ENCODE measurements around the gene PNPLA7. TPM values are rescaled to one million over a fixed set of nuclear protein-coding genes. Genes with fewer than 3 reads are reported as not detected.

Gene PNPLA7
- total and polyA plus RNA-seq, 2 donors (not counting 1 experiment from before 2014, with no cell fraction given), result 18.7 to 29.9 TPM

DNA sequence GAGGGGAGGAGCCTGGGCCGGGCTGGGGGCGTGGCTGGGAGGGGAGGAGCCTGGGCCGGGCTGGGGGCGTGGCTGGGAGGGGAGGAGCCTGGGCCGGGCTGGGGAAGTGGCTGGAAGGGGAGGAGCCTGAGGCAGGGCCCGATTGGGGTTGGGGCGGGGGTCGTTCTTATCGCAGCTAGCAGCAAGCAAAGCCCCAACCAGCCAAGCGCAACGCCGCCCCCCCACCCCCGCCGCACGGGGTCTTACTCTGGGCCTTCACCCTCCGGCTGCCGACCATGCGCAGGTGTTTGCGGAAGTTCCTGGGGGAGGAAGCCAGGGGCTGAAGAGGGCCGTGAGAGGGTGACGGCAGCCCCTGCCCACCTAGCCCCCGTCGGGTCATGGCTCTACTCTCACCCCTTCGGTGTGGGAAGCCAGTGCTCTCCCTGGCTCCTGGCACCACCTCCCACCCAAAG, 96.0 kb downstream of the PNPLA7 start:
- H4K20me1 ChIP-seq (ENCODE audit: control insufficient read depth, insufficient read depth, low read length, poor library complexity, severe bottlenecking), result peaks cover 16% of the 10 kb centered on the region
- peak overlapping the region; percentile 79 for H3K27ac Mint-ChIP-seq

DNA sequence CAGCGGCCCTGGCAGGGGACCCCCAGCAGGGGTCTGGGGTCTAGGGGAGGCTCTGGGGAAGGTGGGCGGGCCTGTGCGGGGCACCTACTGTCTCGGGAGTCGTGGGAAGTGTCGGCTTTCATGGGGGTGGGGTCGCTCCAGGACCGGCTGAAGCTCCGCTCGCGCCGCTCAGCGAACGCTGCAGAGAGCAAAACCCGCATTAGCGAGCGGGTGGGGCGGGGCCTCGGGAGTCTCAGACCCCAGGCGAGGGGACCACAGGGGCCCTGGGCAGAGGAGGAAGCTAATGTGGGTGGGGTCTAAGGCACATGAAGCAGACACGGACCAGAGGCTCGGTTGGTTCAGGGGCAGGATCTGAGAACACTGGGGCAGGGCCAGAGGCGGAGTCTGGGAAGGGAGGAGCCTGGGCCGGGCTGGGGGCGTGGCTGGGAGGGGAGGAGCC, 96.5 kb downstream of the PNPLA7 start:
- H3K9me3 Mint-ChIP-seq (ENCODE audit: insufficient read depth), result no peaks in the 10 kb centered on the region
- H3K9ac ChIP-seq (ENCODE audit: low read length), result peak overlapping the region; percentile 49
- no peak overlapping the region for H2AFZ ChIP-seq (ENCODE audit: insufficient read depth, low read depth, low read length, poor library complexity, severe bottlenecking)
- intact Hi-C loops (cut with micrococcal nuclease), result loop anchor here (1.0 to 10.0 kb wide), 3 partner anchors 30 to 659 kb away; partner anchors contain the start of genes CCDC183, EXD3, MRPL41 and NOXA1
- no peaks in the 10 kb centered on the region for H3K27me3 ChIP-seq (replicated peaks in 1 of 4; ENCODE audit: control extremely low read depth in 1 of 4, control insufficient read depth in 3 of 4, insufficient read depth in 4 of 4, low read length in 3 of 4)
- peaks cover 29% of the 10 kb centered on the region for H3K4me1 Mint-ChIP-seq
- peaks cover 0 to 3% of the 10 kb centered on the region in 2 experiments for H3K36me3 ChIP-seq (replicated peaks in 1 of 2; ENCODE audit: control extremely low read depth in 1 of 2, control insufficient read depth in 1 of 2, extremely low read depth in 1 of 2, insufficient read depth in 2 of 2, low read length in 1 of 2)
- H3K4me2 ChIP-seq (replicated peaks; ENCODE audit: low read depth, low read length, poor library complexity, severe bottlenecking), result peak overlapping the region; percentile 91
- 38% methylated on average over 22 of the region's 25 CpGs for WGBS (ENCODE audit: insufficient coverage)
- no peaks in the 10 kb centered on the region for H3K27me3 Mint-ChIP-seq
- peaks cover 0 to 6% (median 0%) of the 10 kb centered on the region in 3 donors for H3K9me3 ChIP-seq (ENCODE audit: control extremely low read depth in 1 of 3, control insufficient read depth in 2 of 3, insufficient read depth in 1 of 3, low read length in 2 of 3)
- no peak for TF ChIP-seq EZH2 (IDR thresholded peaks at IDR 0.05; ENCODE audit: borderline replicate concordance, insufficient read depth, low read depth, low read length, poor library complexity, severe bottlenecking)
- TF ChIP-seq, protein P1, sequence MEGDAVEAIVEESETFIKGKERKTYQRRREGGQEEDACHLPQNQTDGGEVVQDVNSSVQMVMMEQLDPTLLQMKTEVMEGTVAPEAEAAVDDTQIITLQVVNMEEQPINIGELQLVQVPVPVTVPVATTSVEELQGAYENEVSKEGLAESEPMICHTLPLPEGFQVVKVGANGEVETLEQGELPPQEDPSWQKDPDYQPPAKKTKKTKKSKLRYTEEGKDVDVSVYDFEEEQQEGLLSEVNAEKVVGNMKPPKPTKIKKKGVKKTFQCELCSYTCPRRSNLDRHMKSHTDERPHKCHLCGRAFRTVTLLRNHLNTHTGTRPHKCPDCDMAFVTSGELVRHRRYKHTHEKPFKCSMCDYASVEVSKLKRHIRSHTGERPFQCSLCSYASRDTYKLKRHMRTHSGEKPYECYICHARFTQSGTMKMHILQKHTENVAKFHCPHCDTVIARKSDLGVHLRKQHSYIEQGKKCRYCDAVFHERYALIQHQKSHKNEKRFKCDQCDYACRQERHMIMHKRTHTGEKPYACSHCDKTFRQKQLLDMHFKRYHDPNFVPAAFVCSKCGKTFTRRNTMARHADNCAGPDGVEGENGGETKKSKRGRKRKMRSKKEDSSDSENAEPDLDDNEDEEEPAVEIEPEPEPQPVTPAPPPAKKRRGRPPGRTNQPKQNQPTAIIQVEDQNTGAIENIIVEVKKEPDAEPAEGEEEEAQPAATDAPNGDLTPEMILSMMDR (IDR thresholded peaks at IDR 0.05), result no peak
- no peak overlapping the region for H3K27ac ChIP-seq (ENCODE audit: low read length in 2 of 2)
- no peaks in the 10 kb centered on the region for H3K79me2 ChIP-seq (ENCODE audit: control insufficient read depth, insufficient read depth, low read length)
- H3K27ac Mint-ChIP-seq, result no peak overlapping the region
- peaks cover 16% of the 10 kb centered on the region for H4K20me1 ChIP-seq (ENCODE audit: control insufficient read depth, insufficient read depth, low read length, poor library complexity, severe bottlenecking)
- ChIA-PET POLR2A (interaction anchor here (0.5 to 1.4 kb wide), 3 partner anchors 31 to 802 kb away, joined by 5 to 9 read pairs (median 8); partner anchors contain the start of genes EXD3 and NOXA1), CTCF (no interaction called here)
- H3K4me1 ChIP-seq (ENCODE audit: control insufficient read depth in 2 of 2, insufficient read depth in 2 of 2, low read length in 2 of 2), result peaks cover 37 to 56% of the 10 kb centered on the region in 2 donors
- H3K4me3 Mint-ChIP-seq, result peak overlapping the region; percentile 71
- DNase-seq (peak; percentile 85), ATAC-seq (ENCODE audit: low read depth) (peak; percentile 86)
- H3K4me3 ChIP-seq (ENCODE audit: control extremely low read depth in 1 of 5, extremely low read depth in 1 of 5, insufficient read depth in 1 of 5, low read depth in 2 of 5, low read length in 4 of 5), result peak overlapping the region in 4 of 5 experiments; percentile 11 to 51 (median 38)

More for the DNA sequence above, 96.0 kb downstream of the PNPLA7 start:
- Histone ChIP-seq H3K36me3 (replicated peaks in 1 of 2; ENCODE audit: control extremely low read depth in 1 of 2, control insufficient read depth in 1 of 2, extremely low read depth in 1 of 2, insufficient read depth in 2 of 2, low read length in 1 of 2) (peaks cover 0 to 3% of the 10 kb centered on the region in 2 experiments), H3K9me3 (ENCODE audit: control extremely low read depth in 1 of 3, control insufficient read depth in 2 of 3, insufficient read depth in 1 of 3, low read length in 2 of 3) (peaks cover 0 to 6% (median 0%) of the 10 kb centered on the region in 3 donors), H3K27ac (ENCODE audit: low read length in 2 of 2) (peak overlapping the region; percentile 41 to 73), H3K4me1 (ENCODE audit: control insufficient read depth in 2 of 2, insufficient read depth in 2 of 2, low read length in 2 of 2) (peaks cover 37 to 57% of the 10 kb centered on the region in 2 donors), H3K9ac (ENCODE audit: low read length) (peak overlapping the region; percentile 66), H3K27me3 (replicated peaks in 1 of 4; ENCODE audit: control extremely low read depth in 1 of 4, control insufficient read depth in 3 of 4, insufficient read depth in 4 of 4, low read length in 3 of 4) (no peaks in the 10 kb centered on the region), H3K4me3 (ENCODE audit: control extremely low read depth in 1 of 5, extremely low read depth in 1 of 5, insufficient read depth in 1 of 5, low read depth in 2 of 5, low read length in 4 of 5) (peak overlapping the region in 4 of 5 experiments; percentile 54 to 71 (median 60)), H3K79me2 (ENCODE audit: control insufficient read depth, insufficient read depth, low read length) (no peaks in the 10 kb centered on the region), H2AFZ (ENCODE audit: insufficient read depth, low read depth, low read length, poor library complexity, severe bottlenecking) (peak overlapping the region; percentile 54), H3K4me2 (replicated peaks; ENCODE audit: low read depth, low read length, poor library complexity, severe bottlenecking) (peak overlapping the region; percentile 91)
- H3K4me1 Mint-ChIP-seq, result peaks cover 29% of the 10 kb centered on the region
- POLR2A ChIA-PET, result interaction anchor here (1.4 kb wide), 1 partner anchor 32 kb away, joined by 9 read pairs; the partner anchor contains the start of genes EXD3 and NOXA1
- WGBS (ENCODE audit: insufficient coverage), result 7% methylated on average over 15 of the region's 24 CpGs
- CTCF ChIA-PET, result no interaction called here
- H3K27me3 Mint-ChIP-seq, result no peaks in the 10 kb centered on the region
- intact Hi-C loops (cut with micrococcal nuclease), result loop anchor here (1.0 to 10.0 kb wide), 3 partner anchors 31 to 659 kb away; partner anchors contain the start of genes CCDC183, EXD3, MRPL41 and NOXA1
- H3K9me3 Mint-ChIP-seq (ENCODE audit: insufficient read depth), result no peaks in the 10 kb centered on the region
- ATAC-seq (ENCODE audit: low read depth) (peak; percentile 52), DNase-seq (peak; percentile 86)
- H3K4me3 Mint-ChIP-seq, result peak overlapping the region; percentile 85
- TF ChIP-seq EZH2 (IDR thresholded peaks at IDR 0.05; ENCODE audit: borderline replicate concordance, insufficient read depth, low read depth, low read length, poor library complexity, severe bottlenecking), result no peak
- TF ChIP-seq, protein P1 (IDR thresholded peaks at IDR 0.05), result no peak

All from B cell (primary cell).